ENCODE measurements around the gene APOBEC4.

- TF ChIP-seq POLR2A (IDR thresholded peaks at IDR 0.05) (no peak), EP300 (IDR thresholded peaks at IDR 0.05) (no peak), CTCF (IDR thresholded peaks at IDR 0.05) (no peak), POLR2AphosphoS5 (IDR thresholded peaks at IDR 0.05) (no peak)
These were observed 54.7 kb downstream of the APOBEC4 start for GRCh38 chr1:183598386-183598785.

All from suprapubic skin (tissue), 4 donors.